Ishikawa (cell line): ENCODE data around the gene ECSIT.

Source experiments
- CEBPB ChIP-seq: IDR thresholded peaks from 2 replicates; pipeline ENCODE4 v1.6.1; 2012
- CREB1 ChIP-seq: IDR thresholded peaks from 2 replicates; pipeline ENCODE4 v1.6.1; 2012; ENCODE audit warnings: low read depth
- EGR1 ChIP-seq: IDR thresholded peaks from 2 replicates; pipeline ENCODE4 v1.6.1; 2012
- EP300 ChIP-seq: IDR thresholded peaks from 2 replicates; pipeline ENCODE4 v1.6.1; 2012; ENCODE audit warnings: borderline replicate concordance
- FOXM1 ChIP-seq: IDR thresholded peaks from 2 replicates; pipeline ENCODE4 v1.6.1; 2012; ENCODE audit warnings: low read depth, borderline replicate concordance
- MAX ChIP-seq: IDR thresholded peaks from 2 replicates; pipeline ENCODE4 v1.6.1; 2012
- NFIC ChIP-seq: IDR thresholded peaks from 2 replicates; pipeline ENCODE4 v1.6.1; 2012
- RAD21 ChIP-seq: IDR thresholded peaks from 2 replicates; pipeline ENCODE4 v1.6.1; 2012; ENCODE audit warnings: low read depth
- REST ChIP-seq: IDR thresholded peaks from 2 replicates; pipeline ENCODE4 v1.6.1; 2012; ENCODE audit warnings: low read depth, mild to moderate bottlenecking
- TAF1 ChIP-seq: IDR thresholded peaks from 2 replicates; pipeline ENCODE4 v1.6.1; 2012; ENCODE audit warnings: low read depth, mild to moderate bottlenecking
- TCF12 ChIP-seq: IDR thresholded peaks from 2 replicates; pipeline ENCODE4 v1.6.1; 2012; ENCODE audit warnings: low read depth
- TEAD4 ChIP-seq: IDR thresholded peaks from 2 replicates; pipeline ENCODE4 v1.6.1; 2012
- USF1 ChIP-seq: IDR thresholded peaks from 2 replicates; pipeline ENCODE4 v1.6.1; 2012
- YY1 ChIP-seq: IDR thresholded peaks from 2 replicates; pipeline ENCODE4 v1.6.1; 2012; ENCODE audit warnings: low read depth
- ZBTB7A ChIP-seq: IDR thresholded peaks from 2 replicates; pipeline ENCODE4 v1.6.1; 2012; ENCODE audit warnings: low read depth

Gene ECSIT

GRCh38 chr19:11480715-11481533 is 48.0 kb downstream of the ECSIT start, which contains the start of gene ELAVL3:
Gene ELAVL3 (minus strand): TSS chr19:11481046. CDS start chr19:11480608, 438 bp downstream.
- TF ChIP-seq ZBTB7A, result no peak
- TF ChIP-seq FOXM1, result no peak
- no peak for TF ChIP-seq MAX
- no peak for TF ChIP-seq EP300
- TF ChIP-seq TEAD4, result no peak
- TF ChIP-seq NFIC, result no peak
- no peak for TF ChIP-seq YY1
- TF ChIP-seq CREB1, result no peak
- TF ChIP-seq REST, result no peak
- no peak for TF ChIP-seq TCF12
- no peak for TF ChIP-seq CEBPB
- TF ChIP-seq RAD21, result no peak
- TF ChIP-seq USF1, result no peak
- no peak for TF ChIP-seq EGR1
- no peak for TF ChIP-seq TAF1

GRCh38 chr19:11479898-11480714 is 48.8 kb downstream of the ECSIT start:
- no peak for TF ChIP-seq TAF1
- no peak for TF ChIP-seq MAX
- no peak for TF ChIP-seq FOXM1
- no peak for TF ChIP-seq TEAD4
- TF ChIP-seq EGR1, result no peak
- no peak for TF ChIP-seq RAD21
- no peak for TF ChIP-seq ZBTB7A
- TF ChIP-seq REST, result no peak
- TF ChIP-seq USF1, result no peak
- TF ChIP-seq NFIC, result no peak
- TF ChIP-seq TCF12, result no peak
- no peak for TF ChIP-seq CREB1
- TF ChIP-seq CEBPB, result no peak
- no peak for TF ChIP-seq EP300
- no peak for TF ChIP-seq YY1

GRCh38 chr19:11479090-11479897 is 49.6 kb downstream of the ECSIT start:
- TF ChIP-seq TCF12, result peak; percentile 45; the same call in 1 of the 2 replicates
- no peak for TF ChIP-seq TAF1
- TF ChIP-seq USF1, result no peak
- no peak for TF ChIP-seq NFIC
- no peak for TF ChIP-seq EGR1
- TF ChIP-seq REST, result peak; percentile 90
- no peak for TF ChIP-seq FOXM1
- TF ChIP-seq CREB1, result no peak
- TF ChIP-seq EP300, result no peak
- no peak for TF ChIP-seq RAD21
- TF ChIP-seq ZBTB7A, result no peak
- TF ChIP-seq CEBPB, result no peak
- TF ChIP-seq YY1, result no peak
- no peak; the same call in 1 of the 2 replicates for TF ChIP-seq TEAD4
- peak; percentile 76; the same call in 1 of the 2 replicates for TF ChIP-seq MAX
